HG02623 (cell line): ENCODE results near the gene IGFBP6.

ENCODE experiments used
- ATAC-seq: cut with Tn5 transposase; IDR thresholded peaks from one replicate; pipeline ENCODE4 v1.9.1; 2021; ENCODE audit warnings: moderate library complexity; ENCODE audit not compliant: unreplicated experiment

Gene IGFBP6

GRCh38 chr12:53058674-53059433, 38.6 kb upstream of the IGFBP6 start:
- ATAC-seq: no peak

GRCh38 chr12:53059434-53060063, 37.9 kb upstream of the IGFBP6 start:
- no peak for ATAC-seq

- no peak for ATAC-seq
Measured at GRCh38 chr12:53060064-53060720, 37.3 kb upstream of the IGFBP6 start.

GRCh38 chr12:53060721-53061276, 36.7 kb upstream of the IGFBP6 start:
- ATAC-seq: no peak

- ATAC-seq: no peak
Measured at GRCh38 chr12:53061404-53062010, 36.0 kb upstream of the IGFBP6 start.

- no peak for ATAC-seq
Measured at GRCh38 chr12:53062011-53062961, 35.2 kb upstream of the IGFBP6 start.

GRCh38 chr12:53062977-53063707, 34.3 kb upstream of the IGFBP6 start:
- no peak for ATAC-seq

- no peak for ATAC-seq
Measured at GRCh38 chr12:53063708-53064612, 33.5 kb upstream of the IGFBP6 start.

- no peak for ATAC-seq
Measured at GRCh38 chr12:53064613-53065436, 32.6 kb upstream of the IGFBP6 start.

GRCh38 chr12:53065470-53065869, 32.0 kb upstream of the IGFBP6 start:
- ATAC-seq: no peak

- no peak for ATAC-seq
Measured at GRCh38 chr12:53065975-53066931, 31.2 kb upstream of the IGFBP6 start.

GRCh38 chr12:53067074-53067992, 30.1 kb upstream of the IGFBP6 start:
- no peak for ATAC-seq

GRCh38 chr12:53067993-53068770, 29.3 kb upstream of the IGFBP6 start:
- no peak for ATAC-seq

GRCh38 chr12:53068811-53069585, 28.5 kb upstream of the IGFBP6 start:
- no peak for ATAC-seq
